Non-pigmented ciliary epithelial cell (primary cell): Measurements from ENCODE around the gene CHRNE.
"Not testable (repeated sequence)": the region's sequence is repeated elsewhere in the genome, so short reads cannot be mapped to it uniquely, and the experiment has no call there.

Experiments used
- DNase-seq: peaks from one replicate; pipeline ENCODE4 v3.0.0-alpha.2; 2010; ENCODE audit warnings: low read depth

Gene CHRNE

GRCh38 chr17:4886830-4887229 lies 16.1 kb downstream of the CHRNE start:
- no peak for DNase-seq

GRCh38 chr17:4884489-4884888 lies 18.4 kb downstream of the CHRNE start:
- DNase-seq: no peak

- DNase-seq: no peak
These were observed 20.9 kb downstream of the CHRNE start for GRCh38 chr17:4881761-4882555.

- no peak for DNase-seq
These were observed 22.0 kb downstream of the CHRNE start for GRCh38 chr17:4880857-4881256.

- DNase-seq: no peak
These were observed 23.3 kb downstream of the CHRNE start for GRCh38 chr17:4879601-4880000.

- DNase-seq: no peak
These were observed 25.8 kb downstream of the CHRNE start for GRCh38 chr17:4877089-4877488.

GRCh38 chr17:4872786-4873185 lies 30.1 kb downstream of the CHRNE start:
- DNase-seq: no peak

GRCh38 chr17:4870855-4871254 lies 32.0 kb downstream of the CHRNE start:
- DNase-seq: no peak

- DNase-seq: not testable (repeated sequence)
These were observed 33.6 kb downstream of the CHRNE start for GRCh38 chr17:4869058-4869998.

- DNase-seq: not testable (repeated sequence)
These were observed 35.4 kb downstream of the CHRNE start for GRCh38 chr17:4867535-4867934.

GRCh38 chr17:4863321-4863720 lies 39.6 kb downstream of the CHRNE start:
- no peak for DNase-seq

- no peak for DNase-seq
These were observed 40.2 kb downstream of the CHRNE start for GRCh38 chr17:4862720-4863119.

GRCh38 chr17:4861052-4861451 lies 41.8 kb downstream of the CHRNE start:
- DNase-seq: no peak

GRCh38 chr17:4860651-4861050 lies 42.2 kb downstream of the CHRNE start:
- no peak for DNase-seq

- no peak for DNase-seq
These were observed 42.9 kb downstream of the CHRNE start for GRCh38 chr17:4859816-4860625.

- no peak for DNase-seq
These were observed 44.0 kb downstream of the CHRNE start for GRCh38 chr17:4858882-4859260.

GRCh38 chr17:4858068-4858881 lies 44.6 kb downstream of the CHRNE start:
- DNase-seq: no peak

GRCh38 chr17:4857347-4857746 lies 45.6 kb downstream of the CHRNE start:
- not testable (repeated sequence) for DNase-seq

GRCh38 chr17:4856937-4857314 lies 46.0 kb downstream of the CHRNE start:
- no peak for DNase-seq

GRCh38 chr17:4856271-4856936 lies 46.5 kb downstream of the CHRNE start:
- DNase-seq: no peak
